ENCODE data around the gene SNRPD1. TPM values are rescaled to one million over a fixed set of nuclear protein-coding genes. Genes with fewer than 3 reads are reported as not detected.

Gene SNRPD1
- total RNA-seq, 1 experiment from 2014 or later, result 7.2 TPM

- in situ Hi-C loops (cut with HindIII; ENCODE audit: low pct_unique_long_range_greater_than_20kb, low sequenced_read_pairs), result no loop called here
- no peak for DNase-seq (ENCODE audit: low read depth)
Observed at GRCh38 chr18:21682371-21683051, 70.4 kb downstream of the SNRPD1 start.

Other genes starting within 250 kb of the SNRPD1 start
- gene ESCO1, start 11.6 kb upstream of the SNRPD1 start, total RNA-seq (2014; rRNA removed; shearing (Covaris generic); ENCODE audit: low replicate concordance), result 10.0 and 11.8 TPM in 2 replicates
- 52.6 and 73.5 TPM in 2 replicates for gene ABHD3, start 92.5 kb downstream of the SNRPD1 start, total RNA-seq (2014; rRNA removed; shearing (Covaris generic); ENCODE audit: low replicate concordance)
- gene MIB1, start 128.5 kb downstream of the SNRPD1 start, total RNA-seq (2014; rRNA removed; shearing (Covaris generic); ENCODE audit: low replicate concordance), result 25.4 and 45.7 TPM in 2 replicates

All from Caki2 (cell line).